SU-DHL-6 (cell line): ENCODE data around the gene PDZD4.
A peak's percentile ranks its signal among the peaks of the same experiment; 100 is the strongest.

ENCODE experiments used
- CTCF ChIP-seq: fragments of 200-600 bp; sonication (generic); IDR thresholded peaks from one replicate; pipeline ENCODE4 v1.5.1; 2017; ENCODE audit warnings: antibody characterized with exemption, mild to moderate bottlenecking, low read length, moderate library complexity; ENCODE audit not compliant: insufficient read depth, poor library complexity, severe bottlenecking
- EZH2phosphoT487 ChIP-seq: fragments of 200-600 bp; sonication (generic), shearing (Covaris generic); conservative IDR thresholded peaks from 2 replicates; pipeline ENCODE4 v1.6.1; 2018; ENCODE audit warnings: mild to moderate bottlenecking, antibody characterized with exemption, low read length, moderate library complexity, mixed read lengths

GRCh38 chrX:153763989-153764755, 66.2 kb downstream of the PDZD4 start, which contains the start of gene PLXNB3:
- peak; percentile 73 for TF ChIP-seq CTCF
- TF ChIP-seq EZH2phosphoT487, result no peak
